Naive B cell (primary cell): ENCODE results near the gene CCDC80. TPM values are rescaled to one million over a fixed set of nuclear protein-coding genes. Genes with fewer than 3 reads are reported as not detected.

Experiments
- ATAC-seq, 2 donors: fragments of 150-1000 bp; cut with Tn5 transposase; 2 replicates each; pipeline ENCODE4 v1.10.0; 2021; ENCODE audit warnings: low read depth in 2 of 2, mild to moderate bottlenecking in 2 of 2, moderate library complexity in 2 of 2
- DNase-seq: peaks from one replicate; pipeline ENCODE4 v3.0.0; 2022
- H3K27ac Mint-ChIP-seq, 6 donors: one replicate each; pipeline ENCODE4 v1.8.0; 2020 to 2022; ENCODE audit warnings: mild to moderate bottlenecking in 6 of 6, mixed read lengths in 6 of 6, moderate library complexity in 5 of 6, inconsistent platforms in 2 of 6
- H3K27me3 Mint-ChIP-seq, 3 donors: one replicate each; pipeline ENCODE4 v1.8.0; 2021 to 2022; ENCODE audit warnings: mixed read lengths in 3 of 3, mild to moderate bottlenecking in 1 of 3
- H3K36me3 Mint-ChIP-seq, 2 donors: one replicate each; pipeline ENCODE4 v1.8.0; 2020 to 2022; ENCODE audit warnings: mixed read lengths in 2 of 2, inconsistent platforms in 1 of 2, mild to moderate bottlenecking in 1 of 2
- H3K4me1 Mint-ChIP-seq, 3 donors: one replicate each; pipeline ENCODE4 v1.8.0; 2020 to 2022; ENCODE audit warnings: mixed read lengths in 3 of 3, inconsistent platforms in 1 of 3, mild to moderate bottlenecking in 1 of 3, moderate library complexity in 1 of 3
- H3K4me3 Mint-ChIP-seq, 8 donors: one replicate each; pipeline ENCODE4 v1.8.0; 2020 to 2022; ENCODE audit warnings: mild to moderate bottlenecking in 8 of 8, mixed read lengths in 8 of 8, moderate library complexity in 8 of 8, inconsistent platforms in 2 of 8
- H3K9me3 Mint-ChIP-seq, 7 donors: one replicate each; pipeline ENCODE4 v1.8.0; 2020 to 2022; ENCODE audit warnings: mixed read lengths in 7 of 7, mild to moderate bottlenecking in 5 of 7, inconsistent platforms in 2 of 7, moderate library complexity in 1 of 7
- polyA plus RNA-seq, 6 donors: library from polyadenylated mRNA; unstranded; fragments of 300-500 nt; fragmentation: Illumina TruSeq; gene quantifications; one replicate each; pipeline ENCODE4 v1.2.3, GENCODE V29; 2021; ENCODE audit warnings: low read depth in 6 of 6

CCDC80 gene
- polyA plus RNA-seq, 6 donors from 2014 or later, result 0.05 to 0.29 (median 0.12) TPM; not detected in 2

- peak overlapping the region; percentile 92 to 100 (median 99) for H3K4me3 Mint-ChIP-seq
- H3K9me3 Mint-ChIP-seq, result no peaks in the 10 kb centered on the region
- no peaks in the 10 kb centered on the region for H3K27me3 Mint-ChIP-seq
- peaks cover 40 to 62% (median 59%) of the 10 kb centered on the region in 3 donors for H3K4me1 Mint-ChIP-seq
- H3K36me3 Mint-ChIP-seq, result peaks cover 3 to 4% of the 10 kb centered on the region in 2 donors
- H3K27ac Mint-ChIP-seq, result peak overlapping the region; percentile 69 to 99 (median 98)
- ATAC-seq, result peak; percentile 5 to 12
- DNase-seq, result peak; percentile 48
These were observed 80.0 kb downstream of the CCDC80 start for GRCh38 chr3:112560721-112561483.

GRCh38 chr3:112560307-112560706 is 80.6 kb downstream of the CCDC80 start:
- H3K4me3 Mint-ChIP-seq, result peak overlapping the region; percentile 92 to 100 (median 99)
- H3K36me3 Mint-ChIP-seq, result peaks cover 0 to 7% of the 10 kb centered on the region in 2 donors
- H3K4me1 Mint-ChIP-seq, result peaks cover 42 to 64% (median 59%) of the 10 kb centered on the region in 3 donors
- DNase-seq (no peak), ATAC-seq (no peak)
- peak overlapping the region in 4 of 6 donors; percentile 36 to 98 (median 84) for H3K27ac Mint-ChIP-seq
- no peaks in the 10 kb centered on the region for H3K9me3 Mint-ChIP-seq
- H3K27me3 Mint-ChIP-seq, result no peaks in the 10 kb centered on the region

GRCh38 chr3:112557976-112558375 is 83.0 kb downstream of the CCDC80 start:
- no peak overlapping the region for H3K4me3 Mint-ChIP-seq
- peak overlapping the region in 1 of 6 donors; percentile 5 for H3K27ac Mint-ChIP-seq
- H3K9me3 Mint-ChIP-seq, result no peaks in the 10 kb centered on the region
- no peak for DNase-seq
- H3K36me3 Mint-ChIP-seq, result peaks cover 0 to 7% of the 10 kb centered on the region in 2 donors
- peaks cover 40 to 66% (median 53%) of the 10 kb centered on the region in 3 donors for H3K4me1 Mint-ChIP-seq
- no peak for ATAC-seq
- no peaks in the 10 kb centered on the region for H3K27me3 Mint-ChIP-seq

- Mint-ChIP-seq H3K27me3 (no peaks in the 10 kb centered on the region), H3K9me3 (no peaks in the 10 kb centered on the region), H3K36me3 (peaks cover 0 to 12% of the 10 kb centered on the region in 2 donors), H3K27ac (peak overlapping the region in 4 of 6 donors; percentile 4 to 64 (median 54)), H3K4me1 (peaks cover 33 to 63% (median 50%) of the 10 kb centered on the region in 3 donors), H3K4me3 (peak overlapping the region in 1 of 8 donors; percentile 2)
- DNase-seq, result no peak
- no peak for ATAC-seq
These were observed 85.3 kb downstream of the CCDC80 start for GRCh38 chr3:112555535-112556170.

GRCh38 chr3:112550859-112551258 is 90.1 kb downstream of the CCDC80 start:
- no peak for ATAC-seq
- DNase-seq, result no peak
- H3K27ac Mint-ChIP-seq, result no peak overlapping the region
- H3K4me3 Mint-ChIP-seq, result no peak overlapping the region
- peaks cover 22 to 33% (median 31%) of the 10 kb centered on the region in 3 donors for H3K4me1 Mint-ChIP-seq
- H3K36me3 Mint-ChIP-seq, result peaks cover 8 to 22% of the 10 kb centered on the region in 2 donors
- H3K9me3 Mint-ChIP-seq, result no peaks in the 10 kb centered on the region
- H3K27me3 Mint-ChIP-seq, result no peaks in the 10 kb centered on the region

Other genes with a start within 250 kb of the CCDC80 start
- 100 to 1,000 TPM; 109 to 194 (median 148) TPM for gene BTLA, start 141.7 kb downstream of the CCDC80 start, polyA plus RNA-seq
- gene ATG3, start 79.2 kb downstream of the CCDC80 start, polyA plus RNA-seq, result 100 to 1,000 TPM in 2 of 6 donors, 10 to 100 TPM in 4; 64.0 to 104 (median 93.6) TPM
- 10 to 100 TPM; 21.2 to 32.2 (median 25.9) TPM for gene SLC35A5, start 79.1 kb downstream of the CCDC80 start, polyA plus RNA-seq
- gene CD200R1L, start 205.7 kb upstream of the CCDC80 start, polyA plus RNA-seq, result not detected